ENCODE data around the gene SLC25A23.

GRCh38 chr19:6499052-6499790 is 39.6 kb upstream of the SLC25A23 start:
- TF ChIP-seq CTCF (IDR thresholded peaks at IDR 0.05; ENCODE audit: low read length), result no peak
- TF ChIP-seq EZH2 (IDR thresholded peaks at IDR 0.05; ENCODE audit: borderline replicate concordance, low read length), result no peak

Data from OCI-LY1 (cell line).